ENCODE measurements around the gene ARHGEF12. TPM values are rescaled to one million over a fixed set of nuclear protein-coding genes. Genes with fewer than 3 reads are reported as not detected.

The ARHGEF12 gene
- total RNA-seq, 1 experiment from 2014 or later: 41.0 TPM

DNA sequence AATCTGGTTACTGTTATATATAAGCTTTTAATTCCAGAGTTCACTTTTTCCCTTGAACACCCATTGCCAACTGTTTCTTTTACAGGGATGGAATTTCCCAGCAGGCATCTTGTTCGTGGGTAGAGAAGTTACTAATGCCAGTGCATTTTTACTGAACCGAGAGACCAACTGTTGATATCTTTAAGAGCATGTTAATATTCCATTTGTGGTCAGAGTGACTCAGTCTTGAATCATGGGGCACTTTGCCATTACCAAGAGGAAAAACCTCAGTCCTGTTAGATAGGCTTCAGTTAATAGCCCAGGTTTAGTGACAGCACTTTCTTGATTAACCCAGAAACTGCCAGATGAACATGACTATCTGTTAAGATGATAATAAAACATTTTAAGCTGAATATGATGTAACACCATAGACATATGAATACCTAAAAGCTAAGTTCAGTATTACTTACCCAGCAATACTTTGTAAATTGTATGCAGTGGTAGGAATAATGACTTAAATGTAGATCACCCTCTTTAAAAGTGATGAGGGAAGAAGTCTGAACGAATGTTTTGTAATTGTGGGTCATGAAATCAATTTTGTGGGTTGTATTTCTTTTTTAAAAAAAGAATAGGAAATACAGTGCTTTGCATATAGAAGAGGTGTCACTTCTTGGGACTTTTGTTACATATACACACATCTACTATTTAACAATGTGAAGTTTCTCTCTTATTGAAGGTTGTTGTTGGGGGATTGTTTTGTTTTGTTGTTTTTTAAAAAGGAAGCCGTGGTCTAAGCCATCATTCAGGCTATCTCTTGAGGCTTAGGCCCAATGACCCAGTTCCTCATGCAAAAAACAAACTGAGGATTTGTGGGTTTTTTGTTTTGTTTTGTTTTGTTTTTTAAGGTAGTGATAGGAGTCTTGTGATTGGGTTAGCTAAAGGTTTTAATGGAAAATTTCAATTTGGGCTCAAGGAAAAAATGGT, 96.1 kb downstream of the ARHGEF12 start:
- H3F3A ChIP-seq (ENCODE audit: low read length, unreplicated experiment): peaks cover 4% of the 10 kb centered on the region
- H3K4me3 ChIP-seq (ENCODE audit: low read length): peak overlapping the region; percentile 39
- intact Hi-C loops (cut with micrococcal nuclease): loop anchor here (1.0 to 5.0 kb wide), 6 partner anchors 19 to 132 kb away; no protein-coding TSS in a partner anchor
- no peaks in the 10 kb centered on the region for H4K20me1 ChIP-seq (ENCODE audit: low read length)
- ChIA-PET CTCF (interaction anchor here (0.5 to 1.0 kb wide), 3 partner anchors 32 to 152 kb away, joined by 3 to 6 read pairs (median 4); no protein-coding TSS in a partner anchor), POLR2A (ENCODE audit: unreplicated experiment) (interaction anchor here (0.5 kb wide), 2 partner anchors 49 to 97 kb away, joined by 4 to 8 read pairs; no protein-coding TSS in a partner anchor)
- ATAC-seq (peak; percentile 94), DNase-seq (peak; percentile 100)
- H2AFZ ChIP-seq (ENCODE audit: low read length): peak overlapping the region; percentile 23
- no peaks in the 10 kb centered on the region for H3K79me2 ChIP-seq (ENCODE audit: low read length)
- H3K9me2 ChIP-seq (replicated peaks; ENCODE audit: low read length): no peaks in the 10 kb centered on the region
- peak overlapping the region; percentile 64 for H3K4me2 ChIP-seq (ENCODE audit: low read length)
- no peaks in the 10 kb centered on the region for H3K9me3 ChIP-seq (ENCODE audit: low read length)
- no peak for TF ChIP-seq EZH2 (IDR thresholded peaks at IDR 0.05; ENCODE audit: low read length, unreplicated experiment)
- TF ChIP-seq EZH2phosphoT487 (IDR thresholded peaks at IDR 0.05; ENCODE audit: borderline replicate concordance, low read length): no peak
- TF ChIP-seq, protein P1, sequence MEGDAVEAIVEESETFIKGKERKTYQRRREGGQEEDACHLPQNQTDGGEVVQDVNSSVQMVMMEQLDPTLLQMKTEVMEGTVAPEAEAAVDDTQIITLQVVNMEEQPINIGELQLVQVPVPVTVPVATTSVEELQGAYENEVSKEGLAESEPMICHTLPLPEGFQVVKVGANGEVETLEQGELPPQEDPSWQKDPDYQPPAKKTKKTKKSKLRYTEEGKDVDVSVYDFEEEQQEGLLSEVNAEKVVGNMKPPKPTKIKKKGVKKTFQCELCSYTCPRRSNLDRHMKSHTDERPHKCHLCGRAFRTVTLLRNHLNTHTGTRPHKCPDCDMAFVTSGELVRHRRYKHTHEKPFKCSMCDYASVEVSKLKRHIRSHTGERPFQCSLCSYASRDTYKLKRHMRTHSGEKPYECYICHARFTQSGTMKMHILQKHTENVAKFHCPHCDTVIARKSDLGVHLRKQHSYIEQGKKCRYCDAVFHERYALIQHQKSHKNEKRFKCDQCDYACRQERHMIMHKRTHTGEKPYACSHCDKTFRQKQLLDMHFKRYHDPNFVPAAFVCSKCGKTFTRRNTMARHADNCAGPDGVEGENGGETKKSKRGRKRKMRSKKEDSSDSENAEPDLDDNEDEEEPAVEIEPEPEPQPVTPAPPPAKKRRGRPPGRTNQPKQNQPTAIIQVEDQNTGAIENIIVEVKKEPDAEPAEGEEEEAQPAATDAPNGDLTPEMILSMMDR (conservative IDR thresholded peaks at IDR 0.05; ENCODE audit: low read depth, low read length): no peak
- peak overlapping the region; percentile 36 for H3K9ac ChIP-seq (ENCODE audit: low read length)
- BruUV-seq (replicated peaks): TSS peak; percentile 37
- peaks cover 18% of the 10 kb centered on the region for H3K4me1 ChIP-seq (ENCODE audit: insufficient read depth, low read length)
- no peaks in the 10 kb centered on the region for H3K36me3 ChIP-seq (ENCODE audit: low read depth, low read length)
- no peaks in the 10 kb centered on the region for H3K27me3 ChIP-seq (ENCODE audit: low read length)
- peak overlapping the region; percentile 74 for H3K27ac ChIP-seq (ENCODE audit: low read length)

DNA sequence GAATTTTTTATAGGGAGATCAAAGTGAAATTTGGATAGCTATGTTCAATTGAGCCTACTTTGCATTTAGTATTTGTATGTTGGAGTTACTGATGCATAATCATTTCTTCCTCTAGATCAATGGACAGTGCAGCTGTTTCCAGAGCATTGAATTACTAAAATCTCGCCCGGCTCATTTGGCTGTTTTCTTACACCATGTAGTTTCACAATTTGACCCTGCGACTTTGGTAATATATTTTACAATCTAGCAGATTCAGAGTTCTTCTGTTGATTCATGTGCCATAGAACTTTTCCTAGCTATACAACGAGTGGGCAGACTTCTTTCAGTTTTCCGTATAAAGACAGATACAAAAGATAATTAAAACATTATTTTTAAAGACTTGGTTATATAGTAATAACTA, 105.4 kb downstream of the ARHGEF12 start:
- no peak overlapping the region for H3K27ac ChIP-seq (ENCODE audit: low read length)
- CTCF ChIA-PET: interaction anchor here (0.7 kb wide), 1 partner anchor 107 kb away, joined by 3 read pairs; no protein-coding TSS in a partner anchor
- ATAC-seq (no peak), DNase-seq (no peak)
- H3K9me3 ChIP-seq (ENCODE audit: low read length): no peaks in the 10 kb centered on the region
- TF ChIP-seq EZH2 (IDR thresholded peaks at IDR 0.05; ENCODE audit: low read length, unreplicated experiment) (no peak), EZH2phosphoT487 (IDR thresholded peaks at IDR 0.05; ENCODE audit: borderline replicate concordance, low read length) (no peak)
- TF ChIP-seq, protein P1 (conservative IDR thresholded peaks at IDR 0.05; ENCODE audit: low read depth, low read length): no peak
- H3K9me2 ChIP-seq (replicated peaks; ENCODE audit: low read length): no peaks in the 10 kb centered on the region
- peaks cover 6% of the 10 kb centered on the region; the same call in 1 of the 2 replicates for H3K36me3 ChIP-seq (ENCODE audit: low read depth, low read length)
- H3K79me2 ChIP-seq (ENCODE audit: low read length): no peaks in the 10 kb centered on the region
- no peaks in the 10 kb centered on the region for H3K4me1 ChIP-seq (ENCODE audit: insufficient read depth, low read length)
- no peaks in the 10 kb centered on the region for H3F3A ChIP-seq (ENCODE audit: low read length, unreplicated experiment)
- H4K20me1 ChIP-seq (ENCODE audit: low read length): no peaks in the 10 kb centered on the region
- H3K4me2 ChIP-seq (ENCODE audit: low read length): no peak overlapping the region
- H2AFZ ChIP-seq (ENCODE audit: low read length): no peak overlapping the region
- POLR2A ChIA-PET (ENCODE audit: unreplicated experiment): interaction anchor here (0.7 kb wide), 1 partner anchor 41 kb away, joined by 5 read pairs; no protein-coding TSS in a partner anchor
- BruUV-seq (replicated peaks): no TSS peak
- no peak overlapping the region for H3K4me3 ChIP-seq (ENCODE audit: low read length)
- intact Hi-C loops (cut with micrococcal nuclease): no loop called here
- no peak overlapping the region for H3K9ac ChIP-seq (ENCODE audit: low read length)
- no peaks in the 10 kb centered on the region for H3K27me3 ChIP-seq (ENCODE audit: low read length)
